ENCODE results near the gene CYB561. TPM values are rescaled to one million over a fixed set of nuclear protein-coding genes. Genes with fewer than 3 reads are reported as not detected.
A peak's percentile ranks its signal among the peaks of the same experiment; 100 is the strongest.

The CYB561 gene
- total RNA-seq, 1 experiment from 2014 or later: 20.7 TPM

- Histone ChIP-seq H3K23ac (ENCODE audit: insufficient read length, low read depth, low read length) (no peak overlapping the region), H3K27ac (ENCODE audit: insufficient read length, low read depth, low read length) (no peak overlapping the region), H3K4me2 (ENCODE audit: insufficient read depth, insufficient read length, low read length) (no peak overlapping the region), H3K9ac (ENCODE audit: extremely low read depth, insufficient read length, low read length) (no peak overlapping the region), H2BK12ac (ENCODE audit: insufficient read length, low read depth, low read length) (no peak overlapping the region), H3K9me3 (ENCODE audit: control insufficient read depth, low read depth, low read length) (no peaks in the 10 kb centered on the region), H2AK5ac (ENCODE audit: insufficient read length, low read length) (no peak overlapping the region), H3K56ac (ENCODE audit: insufficient read length, low read depth, low read length) (no peak overlapping the region), H2AFZ (ENCODE audit: low read length) (no peak overlapping the region), H3K79me2 (ENCODE audit: insufficient read depth, low read length) (no peaks in the 10 kb centered on the region), H3T11ph (ENCODE audit: low read length) (no peak overlapping the region), H3K79me1 (ENCODE audit: insufficient read depth, low read depth, low read length, poor library complexity, severe bottlenecking) (no peaks in the 10 kb centered on the region), H3K18ac (ENCODE audit: insufficient read length, low read depth, low read length) (no peak overlapping the region), H2BK120ac (ENCODE audit: low read depth, low read length, poor library complexity, severe bottlenecking) (no peak overlapping the region), H2BK15ac (ENCODE audit: low read depth, low read length) (no peak overlapping the region), H3K27me3 (ENCODE audit: insufficient read depth, low read length) (no peaks in the 10 kb centered on the region), H4K8ac (replicated peaks; ENCODE audit: insufficient read length, low read depth, low read length) (no peak overlapping the region), H4K5ac (ENCODE audit: insufficient read length, low read depth, low read length) (no peak overlapping the region), H3K4me1 (ENCODE audit: insufficient read depth, low read length) (no peaks in the 10 kb centered on the region), H3K23me2 (ENCODE audit: insufficient read length, low read depth, low read length, poor library complexity, severe bottlenecking) (no peaks in the 10 kb centered on the region), H4K20me1 (ENCODE audit: control insufficient read depth, insufficient read depth, insufficient read length) (no peaks in the 10 kb centered on the region), H2BK20ac (ENCODE audit: low read depth, low read length, poor library complexity, severe bottlenecking) (no peak overlapping the region), H3K14ac (ENCODE audit: insufficient read depth, low read length) (no peak overlapping the region), H2BK5ac (ENCODE audit: insufficient read length, low read length) (no peak overlapping the region), H4K91ac (ENCODE audit: insufficient read length, low read depth, low read length) (no peak overlapping the region), H3K4ac (ENCODE audit: low read depth, low read length) (no peak overlapping the region)
- Mint-ChIP-seq H3K4me3 (0 out of 5 replicates have a peak overlapping the region, but pooled peaks of 1 of the 2 experiments have one; percentile 5), H3K4me1 (peaks cover 12% of the 10 kb centered on the region in 2 experiments), H3K36me3 (ENCODE audit: insufficient read depth in 1 of 3, low read depth in 3 of 3) (no peaks in the 10 kb centered on the region), H3K9me3 (peaks cover 0 to 2% of the 10 kb centered on the region in 2 experiments; a peak in 2 of 5 replicates), H3K27ac (peak overlapping the region in 1 of 3 experiments; percentile 59; a peak in 2 of 7 replicates), H3K27me3 (ENCODE audit: low read depth) (peaks cover 1% of the 10 kb centered on the region)
- no peak for TF ChIP-seq CTCF (conservative IDR thresholded peaks at IDR 0.05)
- no peak for DNase-seq
- no CpG with 5 or more reads among the region's 3 CpGs for WGBS (ENCODE audit: extremely low coverage, insufficient read length, low lambda C conversion rate)
These were observed 17.7 kb upstream of the CYB561 start for GRCh38 chr17:63463771-63464170.

Measured in H9 (cell line).